DOHH2 (cell line): ENCODE data around the gene SLC1A3.

Experiments used
- H3F3A ChIP-seq: fragments of 200-600 bp; sonication (generic), shearing (Covaris generic); 2 replicates; pipeline ENCODE4 v1.6.0; 2016; ENCODE audit warnings: antibody characterized with exemption, mild to moderate bottlenecking; ENCODE audit not compliant: control insufficient read depth, insufficient read depth
- H3K27ac ChIP-seq: fragments of 200-600 bp; sonication (generic); 2 replicates; pipeline ENCODE4 v1.5.1; 2014; ENCODE audit warnings: low read depth, mild to moderate bottlenecking, low read length, moderate library complexity
- H3K27me3 ChIP-seq: fragments of 200-600 bp; sonication (generic); 2 replicates; pipeline ENCODE4 v1.6.1; 2014; ENCODE audit warnings: mild to moderate bottlenecking, low read length, mixed read lengths; ENCODE audit not compliant: control insufficient read depth
- H3K36me3 ChIP-seq: fragments of 200-600 bp; sonication (generic); 2 replicates; pipeline ENCODE4 v1.6.1; 2014; ENCODE audit warnings: mild to moderate bottlenecking, low read length, moderate library complexity, mixed read lengths; ENCODE audit not compliant: control insufficient read depth
- H3K4me1 ChIP-seq: fragments of 200-600 bp; sonication (generic); 2 replicates; pipeline ENCODE4 v1.6.1; 2014; ENCODE audit warnings: mild to moderate bottlenecking, low read length, mixed read lengths; ENCODE audit not compliant: control insufficient read depth
- H3K4me2 ChIP-seq: fragments of 200-600 bp; sonication (generic); 2 replicates; pipeline ENCODE4 v1.6.0; 2014; ENCODE audit warnings: mild to moderate bottlenecking, low read length, moderate library complexity
- H3K4me3 ChIP-seq: fragments of 200-600 bp; sonication (generic); 2 replicates; pipeline ENCODE4 v1.5.1; 2014; ENCODE audit warnings: mild to moderate bottlenecking, low read length, mixed read lengths
- H3K79me2 ChIP-seq: fragments of 200-600 bp; sonication (generic); 2 replicates; pipeline ENCODE4 v1.6.1; 2014; ENCODE audit warnings: mild to moderate bottlenecking, low read length, mixed read lengths; ENCODE audit not compliant: control insufficient read depth
- H3K9me2 ChIP-seq: fragments of 200-600 bp; sonication (generic); replicated peaks from 2 replicates; pipeline ENCODE4 v1.6.1; 2014; ENCODE audit warnings: mild to moderate bottlenecking, low read length, mixed read lengths; ENCODE audit not compliant: control insufficient read depth
- H3K9me3 ChIP-seq: fragments of 200-600 bp; sonication (generic); 2 replicates; pipeline ENCODE4 v1.6.1; 2014; ENCODE audit warnings: antibody characterized with exemption, low read length, mixed read lengths; ENCODE audit not compliant: control insufficient read depth, insufficient read depth
- H4K20me1 ChIP-seq: fragments of 200-600 bp; sonication (generic); 2 replicates; pipeline ENCODE4 v1.6.0; 2014; ENCODE audit warnings: low read depth, mild to moderate bottlenecking, antibody characterized with exemption, low read length, moderate library complexity; ENCODE audit not compliant: control insufficient read depth, insufficient read depth
- EZH2phosphoT487 ChIP-seq: fragments of 200-600 bp; sonication (generic); IDR thresholded peaks from 2 replicates; pipeline ENCODE4 v1.6.1; 2017; ENCODE audit warnings: borderline replicate concordance, mild to moderate bottlenecking, antibody characterized with exemption, low read length, moderate library complexity, mixed read lengths
- TF ChIP-seq, protein P1 (sequence below): fragments of 200-600 bp; sonication (generic); IDR thresholded peaks from one replicate; pipeline ENCODE4 v1.5.1; 2014; ENCODE audit warnings: antibody characterized with exemption, mild to moderate bottlenecking, low read depth, low read length; ENCODE audit not compliant: poor library complexity, severe bottlenecking

SLC1A3 gene

DNA sequence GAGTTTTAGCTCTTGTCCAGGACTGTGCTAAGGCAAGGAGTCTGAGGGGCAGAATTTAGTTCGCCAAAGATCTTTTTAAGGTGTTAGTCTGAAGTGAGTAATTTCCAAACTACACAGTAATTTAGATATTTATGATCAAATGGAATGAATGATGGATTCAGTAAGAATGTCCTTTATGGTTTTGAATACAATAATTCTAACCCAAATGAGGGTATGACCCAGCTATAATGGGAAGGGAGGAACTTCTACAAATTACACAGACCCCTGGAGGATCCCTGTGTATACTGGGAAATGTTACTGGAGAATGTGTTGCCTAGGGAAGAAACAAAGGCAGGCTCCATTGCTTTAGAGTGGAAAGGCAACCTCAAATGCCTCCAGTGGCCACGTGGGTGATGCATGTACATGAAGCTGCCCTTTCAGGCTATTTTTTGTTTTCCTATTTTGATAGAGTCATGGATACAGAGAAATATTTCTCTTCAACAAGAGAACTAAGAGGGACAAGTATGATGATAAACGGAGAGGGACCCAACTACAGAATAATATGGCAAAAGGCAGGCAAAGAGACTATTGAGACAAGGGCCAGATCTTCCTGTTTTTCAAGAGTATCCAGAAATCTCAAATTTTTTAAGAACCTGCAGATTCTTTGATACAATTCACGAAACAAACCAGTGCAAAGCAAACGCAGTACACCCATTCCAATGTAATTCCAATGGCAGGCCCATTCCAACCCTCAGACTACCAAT is 25.4 kb downstream of the SLC1A3 start:
- H4K20me1 ChIP-seq, result no peaks in the 10 kb centered on the region
- H3K4me1 ChIP-seq, result peaks cover 3% of the 10 kb centered on the region; the same call in 1 of the 2 replicates
- no peaks in the 10 kb centered on the region for H3K9me3 ChIP-seq
- no peaks in the 10 kb centered on the region for H3K27me3 ChIP-seq
- H3K36me3 ChIP-seq, result no peaks in the 10 kb centered on the region
- no peak for TF ChIP-seq EZH2phosphoT487
- TF ChIP-seq, protein P1, sequence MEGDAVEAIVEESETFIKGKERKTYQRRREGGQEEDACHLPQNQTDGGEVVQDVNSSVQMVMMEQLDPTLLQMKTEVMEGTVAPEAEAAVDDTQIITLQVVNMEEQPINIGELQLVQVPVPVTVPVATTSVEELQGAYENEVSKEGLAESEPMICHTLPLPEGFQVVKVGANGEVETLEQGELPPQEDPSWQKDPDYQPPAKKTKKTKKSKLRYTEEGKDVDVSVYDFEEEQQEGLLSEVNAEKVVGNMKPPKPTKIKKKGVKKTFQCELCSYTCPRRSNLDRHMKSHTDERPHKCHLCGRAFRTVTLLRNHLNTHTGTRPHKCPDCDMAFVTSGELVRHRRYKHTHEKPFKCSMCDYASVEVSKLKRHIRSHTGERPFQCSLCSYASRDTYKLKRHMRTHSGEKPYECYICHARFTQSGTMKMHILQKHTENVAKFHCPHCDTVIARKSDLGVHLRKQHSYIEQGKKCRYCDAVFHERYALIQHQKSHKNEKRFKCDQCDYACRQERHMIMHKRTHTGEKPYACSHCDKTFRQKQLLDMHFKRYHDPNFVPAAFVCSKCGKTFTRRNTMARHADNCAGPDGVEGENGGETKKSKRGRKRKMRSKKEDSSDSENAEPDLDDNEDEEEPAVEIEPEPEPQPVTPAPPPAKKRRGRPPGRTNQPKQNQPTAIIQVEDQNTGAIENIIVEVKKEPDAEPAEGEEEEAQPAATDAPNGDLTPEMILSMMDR, result no peak
- no peak overlapping the region for H3K4me2 ChIP-seq
- no peak overlapping the region for H3K27ac ChIP-seq
- no peaks in the 10 kb centered on the region for H3K79me2 ChIP-seq
- no peaks in the 10 kb centered on the region for H3K9me2 ChIP-seq
- H3F3A ChIP-seq, result no peaks in the 10 kb centered on the region
- H3K4me3 ChIP-seq, result no peak overlapping the region

DNA sequence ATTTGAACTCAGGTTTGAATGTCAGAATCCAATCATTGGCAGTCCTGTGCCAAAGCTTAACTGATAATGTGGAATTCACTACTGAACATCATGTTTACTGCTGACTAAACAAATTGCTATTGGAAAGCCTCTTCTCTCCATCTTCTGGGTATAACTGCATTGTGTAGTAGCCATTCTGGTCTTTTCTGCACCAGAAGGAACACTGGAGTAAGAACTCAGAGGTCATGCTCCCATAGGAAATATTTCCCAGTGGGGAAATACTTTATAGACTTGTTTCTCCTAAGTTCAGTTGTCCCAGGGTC is 25.9 kb downstream of the SLC1A3 start:
- Histone ChIP-seq H3K9me2 (no peaks in the 10 kb centered on the region), H3K27ac (no peak overlapping the region), H3K4me2 (no peak overlapping the region), H3K27me3 (no peaks in the 10 kb centered on the region), H3K4me3 (no peak overlapping the region), H3K9me3 (no peaks in the 10 kb centered on the region), H3F3A (no peaks in the 10 kb centered on the region), H3K79me2 (no peaks in the 10 kb centered on the region), H3K36me3 (no peaks in the 10 kb centered on the region), H3K4me1 (peaks cover 3% of the 10 kb centered on the region; the same call in 1 of the 2 replicates), H4K20me1 (no peaks in the 10 kb centered on the region)
- no peak for TF ChIP-seq EZH2phosphoT487
- TF ChIP-seq, protein P1, result no peak

DNA sequence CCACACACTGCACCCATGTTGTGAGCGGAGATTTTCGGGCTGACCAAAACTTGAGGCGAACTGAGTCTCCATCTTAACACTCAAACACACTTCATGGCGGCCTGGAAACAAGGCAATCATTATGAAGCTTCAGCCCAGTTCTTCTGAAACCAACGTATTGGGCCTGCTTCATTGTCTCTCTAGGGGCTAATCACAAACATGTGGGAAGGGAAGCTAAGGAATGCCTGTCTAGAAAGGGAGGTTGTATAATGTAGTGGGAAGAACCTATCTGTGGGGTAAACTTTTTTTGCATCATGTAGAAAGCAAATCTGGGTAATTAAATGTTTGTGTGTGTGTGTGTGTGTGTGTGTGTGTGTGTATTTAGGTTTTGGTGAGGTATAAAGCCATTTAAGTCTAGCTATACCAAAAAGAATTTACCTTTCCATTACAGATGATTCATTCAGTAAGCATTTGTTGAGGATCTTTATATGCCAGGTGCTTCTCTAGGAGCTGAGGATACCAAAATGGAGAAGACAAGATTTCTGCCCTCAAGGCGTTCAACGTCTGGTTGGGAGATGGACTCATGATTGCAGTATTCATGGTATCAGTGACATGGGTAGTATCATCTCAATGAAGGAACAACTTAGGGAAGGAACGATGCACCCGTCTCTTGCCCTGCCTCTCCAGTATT is 29.4 kb downstream of the SLC1A3 start:
- no peaks in the 10 kb centered on the region for H3F3A ChIP-seq
- H4K20me1 ChIP-seq, result no peaks in the 10 kb centered on the region
- no peaks in the 10 kb centered on the region for H3K79me2 ChIP-seq

More for the DNA sequence above, 29.4 kb downstream of the SLC1A3 start:
- no peak overlapping the region for H3K4me3 ChIP-seq
- H3K9me3 ChIP-seq, result no peaks in the 10 kb centered on the region
- no peak overlapping the region for H3K27ac ChIP-seq
- no peaks in the 10 kb centered on the region for H3K9me2 ChIP-seq
- H3K27me3 ChIP-seq, result no peaks in the 10 kb centered on the region
- peaks cover 2% of the 10 kb centered on the region; the same call in 1 of the 2 replicates for H3K4me1 ChIP-seq
- no peak overlapping the region for H3K4me2 ChIP-seq
- TF ChIP-seq EZH2phosphoT487, result no peak
- TF ChIP-seq, protein P1, result no peak
- no peaks in the 10 kb centered on the region for H3K36me3 ChIP-seq
